GM12878 (cell line): ENCODE data around the gene FBXO15. TPM values are rescaled to one million over a fixed set of nuclear protein-coding genes. Genes with fewer than 3 reads are reported as not detected.

Experiments used
- BHLHE40 ChIP-seq, 2 experiments: fragments of 450-650 bp in 1 of 2; IDR thresholded peaks; 2 replicates each; pipeline ENCODE4 v1.6.1; 2011 to 2017; ENCODE audit warnings: low read depth in 2 of 2, borderline replicate concordance in 1 of 2, improper control_type of control experiment in 1 of 2, low read length in 1 of 2, mild to moderate bottlenecking in 1 of 2
- HCFC1 ChIP-seq: fragments of 150-350 bp; IDR thresholded peaks from 2 replicates; pipeline ENCODE4 v1.6.1; 2014; ENCODE audit warnings: low read length
- MEF2A ChIP-seq: IDR thresholded peaks from 2 replicates; pipeline ENCODE4 v1.6.1; 2011; ENCODE audit warnings: low read depth, mild to moderate bottlenecking, low read length, moderate library complexity; ENCODE audit not compliant: insufficient read depth
- MTA2 ChIP-seq: fragments of 450-650 bp; IDR thresholded peaks from 2 replicates; pipeline ENCODE4 v1.6.1; 2016; ENCODE audit warnings: low read depth, mild to moderate bottlenecking, moderate library complexity
- NR2C1 ChIP-seq: fragments of 450-650 bp; IDR thresholded peaks from 2 replicates; pipeline ENCODE4 v1.6.1; 2017; ENCODE audit warnings: antibody characterized with exemption, mild to moderate bottlenecking, moderate library complexity
- NRF1 ChIP-seq: conservative IDR thresholded peaks from 2 replicates; pipeline ENCODE4 v1.6.1; 2011; ENCODE audit warnings: mild to moderate bottlenecking, low read depth, low read length, improper control_type of control experiment
- RUNX3 ChIP-seq: IDR thresholded peaks from 2 replicates; pipeline ENCODE4 v1.6.1; 2012; ENCODE audit warnings: low read length, inconsistent platforms
- SMAD5 ChIP-seq: IDR thresholded peaks from 2 replicates; pipeline ENCODE4 v1.6.1; 2016; ENCODE audit warnings: antibody characterized with exemption, low read depth
- SRF ChIP-seq, 2 experiments: IDR thresholded peaks; 2 replicates each; pipeline ENCODE4 v1.6.1; 2011; ENCODE audit warnings: low read depth in 2 of 2, low read length in 2 of 2, mild to moderate bottlenecking in 1 of 2, moderate library complexity in 1 of 2
- TARDBP ChIP-seq: IDR thresholded peaks from 2 replicates; pipeline ENCODE4 v1.6.1; 2016; ENCODE audit warnings: borderline replicate concordance
- WRNIP1 ChIP-seq: IDR thresholded peaks from 2 replicates; pipeline ENCODE4 v1.6.1; 2011; ENCODE audit warnings: low read depth, low read length, improper control_type of control experiment, borderline replicate concordance
- polyA plus RNA-seq, 11 experiments: library from polyadenylated mRNA; depleted of rRNA in 4 of 11; unstranded in 6 of 11; stranded (reverse) in 5 of 11; fragments of >200 nt; fragmentation: Nextera tagmentation in 4 of 11; fragmentation: Illumina TruSeq in 1 of 11; extraction: Ambion mirVana in 4 of 11; extraction: Trizol in 1 of 11; gene quantifications; 1 replicate in 1 of 11; 2 replicates in 10 of 11; pipeline versions ENCODE4 v1.2.1 to v1.2.3, GENCODE V29; 2011 to 2016; ENCODE audit warnings: inconsistent platforms in 2 of 11, missing spikeins in 2 of 11, low read depth in 1 of 11
- total RNA-seq, 4 experiments: library from RNA; depleted of rRNA in 3 of 4; stranded (reverse); fragments of >200 nt in 3 of 4; fragmentation: Illumina TruSeq in 1 of 4; extraction: Trizol in 1 of 4; gene quantifications; 2 replicates each; pipeline versions ENCODE4 v1.2.1 to v1.2.3, GENCODE V29; 2013 to 2021
- TF ChIP-seq, protein P1 (sequence below): IDR thresholded peaks from 2 replicates; pipeline ENCODE4 v1.6.1; 2012; ENCODE audit warnings: low read length, inconsistent platforms
- TF ChIP-seq, protein P2 (sequence below): fragments of 450-650 bp; IDR thresholded peaks from 2 replicates; pipeline ENCODE4 v1.6.1; 2017; ENCODE audit warnings: low read depth, mild to moderate bottlenecking, moderate library complexity
- TF ChIP-seq, protein P3 (sequence below): IDR thresholded peaks from 2 replicates; pipeline ENCODE4 v1.6.1; 2012; ENCODE audit warnings: low read depth, low read length, improper control_type of control experiment
- TF ChIP-seq, protein P4 (sequence below): fragments of 450-650 bp; IDR thresholded peaks from 2 replicates; pipeline ENCODE4 v1.6.1; 2017; ENCODE audit warnings: mild to moderate bottlenecking, low read depth, inconsistent platforms; ENCODE audit not compliant: poor library complexity, severe bottlenecking
- TF ChIP-seq, protein P5 (sequence below): fragments of 450-650 bp; IDR thresholded peaks from 2 replicates; pipeline ENCODE4 v1.6.1; 2016; ENCODE audit warnings: mild to moderate bottlenecking, moderate library complexity, borderline replicate concordance
- TF ChIP-seq, protein P6 (sequence below): IDR thresholded peaks from 2 replicates; pipeline ENCODE4 v1.6.1; 2011; ENCODE audit warnings: low read depth, mild to moderate bottlenecking, low read length, moderate library complexity, borderline replicate concordance; ENCODE audit errors: extremely low read depth

FBXO15 gene
- total and polyA plus RNA-seq, 10 of the 15 experiments (the other 5 are each of a cell fraction or from before 2014, with no cell fraction given) = 0.06 to 0.90 (median 0.22) TPM; not detected in 3

DNA sequence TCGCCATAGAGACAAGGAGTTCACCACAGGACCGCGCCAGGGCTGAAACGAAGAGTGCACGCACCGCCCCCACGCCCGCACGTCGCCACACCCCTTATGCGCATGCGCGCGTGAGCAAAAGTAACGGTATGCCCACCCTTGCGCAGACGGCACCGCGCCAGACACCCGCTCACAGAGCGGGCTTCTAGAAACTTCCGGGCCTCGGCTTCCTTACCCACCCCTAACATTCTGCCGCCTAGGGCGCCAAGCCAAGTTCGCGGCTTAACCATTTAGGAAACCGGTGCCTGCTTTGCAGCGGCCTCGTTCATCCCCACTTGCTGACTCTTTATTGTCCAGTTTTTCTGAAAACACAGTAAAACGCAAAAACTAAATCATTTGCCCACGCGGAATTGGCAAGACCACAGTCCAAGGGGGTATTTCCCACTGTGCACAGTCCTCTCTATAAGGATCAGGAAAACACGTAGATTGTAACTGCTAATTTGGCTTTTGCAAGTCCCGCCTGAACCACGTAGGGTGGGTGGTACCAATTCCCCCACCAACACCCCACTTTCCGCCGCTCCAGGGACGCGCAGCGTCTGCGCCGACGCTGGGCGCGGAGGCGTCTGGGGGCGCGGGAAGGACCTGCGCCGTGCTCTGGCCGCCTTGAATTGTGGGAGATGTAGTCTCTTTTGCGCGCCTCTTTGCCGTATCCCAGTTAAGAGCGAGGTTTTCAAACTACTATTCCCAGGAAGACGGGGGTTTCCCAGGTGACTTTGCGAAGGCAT, at the start of gene FBXO15, which contains the start of gene TIMM21 (continued):
- TF ChIP-seq, protein P1, sequence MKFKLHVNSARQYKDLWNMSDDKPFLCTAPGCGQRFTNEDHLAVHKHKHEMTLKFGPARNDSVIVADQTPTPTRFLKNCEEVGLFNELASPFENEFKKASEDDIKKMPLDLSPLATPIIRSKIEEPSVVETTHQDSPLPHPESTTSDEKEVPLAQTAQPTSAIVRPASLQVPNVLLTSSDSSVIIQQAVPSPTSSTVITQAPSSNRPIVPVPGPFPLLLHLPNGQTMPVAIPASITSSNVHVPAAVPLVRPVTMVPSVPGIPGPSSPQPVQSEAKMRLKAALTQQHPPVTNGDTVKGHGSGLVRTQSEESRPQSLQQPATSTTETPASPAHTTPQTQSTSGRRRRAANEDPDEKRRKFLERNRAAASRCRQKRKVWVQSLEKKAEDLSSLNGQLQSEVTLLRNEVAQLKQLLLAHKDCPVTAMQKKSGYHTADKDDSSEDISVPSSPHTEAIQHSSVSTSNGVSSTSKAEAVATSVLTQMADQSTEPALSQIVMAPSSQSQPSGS = no peak
- TF ChIP-seq MEF2A (0 out of 2 replicates have a peak, but pooled peaks have one; percentile 20), NRF1 (peak; percentile 76), BHLHE40 (IDR thresholded peaks at IDR 0.05; ENCODE audit: borderline replicate concordance in 1 of 2, low read depth in 2 of 2, low read length in 1 of 2) (peak; percentile 74 to 91), HCFC1 (peak; percentile 98), SRF (IDR thresholded peaks at IDR 0.05; ENCODE audit: low read depth in 2 of 2, low read length in 2 of 2) (0 out of 4 replicates have a peak, but pooled peaks of 1 of the 2 experiments have one; percentile 49), RUNX3 (peak; percentile 70), MTA2 (0 out of 2 replicates have a peak, but pooled peaks have one; percentile 30), NR2C1 (peak; percentile 81), TARDBP (peak; percentile 94; the same call in 1 of the 2 replicates), SMAD5 (peak; percentile 62; the same call in 1 of the 2 replicates), WRNIP1 (no peak)
- TF ChIP-seq, protein P2, sequence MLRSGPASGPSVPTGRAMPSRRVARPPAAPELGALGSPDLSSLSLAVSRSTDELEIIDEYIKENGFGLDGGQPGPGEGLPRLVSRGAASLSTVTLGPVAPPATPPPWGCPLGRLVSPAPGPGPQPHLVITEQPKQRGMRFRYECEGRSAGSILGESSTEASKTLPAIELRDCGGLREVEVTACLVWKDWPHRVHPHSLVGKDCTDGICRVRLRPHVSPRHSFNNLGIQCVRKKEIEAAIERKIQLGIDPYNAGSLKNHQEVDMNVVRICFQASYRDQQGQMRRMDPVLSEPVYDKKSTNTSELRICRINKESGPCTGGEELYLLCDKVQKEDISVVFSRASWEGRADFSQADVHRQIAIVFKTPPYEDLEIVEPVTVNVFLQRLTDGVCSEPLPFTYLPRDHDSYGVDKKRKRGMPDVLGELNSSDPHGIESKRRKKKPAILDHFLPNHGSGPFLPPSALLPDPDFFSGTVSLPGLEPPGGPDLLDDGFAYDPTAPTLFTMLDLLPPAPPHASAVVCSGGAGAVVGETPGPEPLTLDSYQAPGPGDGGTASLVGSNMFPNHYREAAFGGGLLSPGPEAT = peak; percentile 96; the same call in 1 of the 2 replicates
- TF ChIP-seq, protein P3, sequence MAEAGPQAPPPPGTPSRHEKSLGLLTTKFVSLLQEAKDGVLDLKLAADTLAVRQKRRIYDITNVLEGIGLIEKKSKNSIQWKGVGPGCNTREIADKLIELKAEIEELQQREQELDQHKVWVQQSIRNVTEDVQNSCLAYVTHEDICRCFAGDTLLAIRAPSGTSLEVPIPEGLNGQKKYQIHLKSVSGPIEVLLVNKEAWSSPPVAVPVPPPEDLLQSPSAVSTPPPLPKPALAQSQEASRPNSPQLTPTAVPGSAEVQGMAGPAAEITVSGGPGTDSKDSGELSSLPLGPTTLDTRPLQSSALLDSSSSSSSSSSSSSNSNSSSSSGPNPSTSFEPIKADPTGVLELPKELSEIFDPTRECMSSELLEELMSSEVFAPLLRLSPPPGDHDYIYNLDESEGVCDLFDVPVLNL = peak; percentile 85
- TF ChIP-seq, protein P4, sequence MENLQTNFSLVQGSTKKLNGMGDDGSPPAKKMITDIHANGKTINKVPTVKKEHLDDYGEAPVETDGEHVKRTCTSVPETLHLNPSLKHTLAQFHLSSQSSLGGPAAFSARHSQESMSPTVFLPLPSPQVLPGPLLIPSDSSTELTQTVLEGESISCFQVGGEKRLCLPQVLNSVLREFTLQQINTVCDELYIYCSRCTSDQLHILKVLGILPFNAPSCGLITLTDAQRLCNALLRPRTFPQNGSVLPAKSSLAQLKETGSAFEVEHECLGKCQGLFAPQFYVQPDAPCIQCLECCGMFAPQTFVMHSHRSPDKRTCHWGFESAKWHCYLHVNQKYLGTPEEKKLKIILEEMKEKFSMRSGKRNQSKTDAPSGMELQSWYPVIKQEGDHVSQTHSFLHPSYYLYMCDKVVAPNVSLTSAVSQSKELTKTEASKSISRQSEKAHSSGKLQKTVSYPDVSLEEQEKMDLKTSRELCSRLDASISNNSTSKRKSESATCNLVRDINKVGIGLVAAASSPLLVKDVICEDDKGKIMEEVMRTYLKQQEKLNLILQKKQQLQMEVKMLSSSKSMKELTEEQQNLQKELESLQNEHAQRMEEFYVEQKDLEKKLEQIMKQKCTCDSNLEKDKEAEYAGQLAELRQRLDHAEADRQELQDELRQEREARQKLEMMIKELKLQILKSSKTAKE = no peak
- TF ChIP-seq, protein P5, sequence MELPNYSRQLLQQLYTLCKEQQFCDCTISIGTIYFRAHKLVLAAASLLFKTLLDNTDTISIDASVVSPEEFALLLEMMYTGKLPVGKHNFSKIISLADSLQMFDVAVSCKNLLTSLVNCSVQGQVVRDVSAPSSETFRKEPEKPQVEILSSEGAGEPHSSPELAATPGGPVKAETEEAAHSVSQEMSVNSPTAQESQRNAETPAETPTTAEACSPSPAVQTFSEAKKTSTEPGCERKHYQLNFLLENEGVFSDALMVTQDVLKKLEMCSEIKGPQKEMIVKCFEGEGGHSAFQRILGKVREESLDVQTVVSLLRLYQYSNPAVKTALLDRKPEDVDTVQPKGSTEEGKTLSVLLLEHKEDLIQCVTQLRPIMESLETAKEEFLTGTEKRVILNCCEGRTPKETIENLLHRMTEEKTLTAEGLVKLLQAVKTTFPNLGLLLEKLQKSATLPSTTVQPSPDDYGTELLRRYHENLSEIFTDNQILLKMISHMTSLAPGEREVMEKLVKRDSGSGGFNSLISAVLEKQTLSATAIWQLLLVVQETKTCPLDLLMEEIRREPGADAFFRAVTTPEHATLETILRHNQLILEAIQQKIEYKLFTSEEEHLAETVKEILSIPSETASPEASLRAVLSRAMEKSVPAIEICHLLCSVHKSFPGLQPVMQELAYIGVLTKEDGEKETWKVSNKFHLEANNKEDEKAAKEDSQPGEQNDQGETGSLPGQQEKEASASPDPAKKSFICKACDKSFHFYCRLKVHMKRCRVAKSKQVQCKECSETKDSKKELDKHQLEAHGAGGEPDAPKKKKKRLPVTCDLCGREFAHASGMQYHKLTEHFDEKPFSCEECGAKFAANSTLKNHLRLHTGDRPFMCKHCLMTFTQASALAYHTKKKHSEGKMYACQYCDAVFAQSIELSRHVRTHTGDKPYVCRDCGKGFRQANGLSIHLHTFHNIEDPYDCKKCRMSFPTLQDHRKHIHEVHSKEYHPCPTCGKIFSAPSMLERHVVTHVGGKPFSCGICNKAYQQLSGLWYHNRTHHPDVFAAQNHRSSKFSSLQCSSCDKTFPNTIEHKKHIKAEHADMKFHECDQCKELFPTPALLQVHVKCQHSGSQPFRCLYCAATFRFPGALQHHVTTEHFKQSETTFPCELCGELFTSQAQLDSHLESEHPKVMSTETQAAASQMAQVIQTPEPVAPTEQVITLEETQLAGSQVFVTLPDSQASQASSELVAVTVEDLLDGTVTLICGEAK = peak; percentile 42; the same call in 1 of the 2 replicates
- TF ChIP-seq, protein P6, sequence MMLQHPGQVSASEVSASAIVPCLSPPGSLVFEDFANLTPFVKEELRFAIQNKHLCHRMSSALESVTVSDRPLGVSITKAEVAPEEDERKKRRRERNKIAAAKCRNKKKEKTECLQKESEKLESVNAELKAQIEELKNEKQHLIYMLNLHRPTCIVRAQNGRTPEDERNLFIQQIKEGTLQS = peak; percentile 75; the same call in 1 of the 2 replicates
